Liver (tissue), 3 donors: ENCODE measurements around the gene TNS1.

Source experiments
- ATF3 ChIP-seq: IDR thresholded peaks from 2 replicates; pipeline ENCODE4 v1.6.1; 2016; ENCODE audit warnings: antibody characterized with exemption
- CTCF ChIP-seq: fragments of 150-350 bp; IDR thresholded peaks from 2 replicates; pipeline ENCODE4 v1.5.1; 2017; ENCODE audit warnings: improper control_type of control experiment, low read depth, low read length; ENCODE audit not compliant: missing input control
- GABPA ChIP-seq, 2 donors: IDR thresholded peaks in 1 of 2; conservative IDR thresholded peaks in 1 of 2; 2 replicates each; pipeline ENCODE4 v1.6.1; 2016; ENCODE audit warnings: antibody characterized with exemption in 2 of 2, mild to moderate bottlenecking in 1 of 2, moderate library complexity in 1 of 2
- HNF4G ChIP-seq: IDR thresholded peaks from 2 replicates; pipeline ENCODE4 v1.6.1; 2016; ENCODE audit warnings: antibody characterized with exemption
- JUND ChIP-seq, 2 donors: IDR thresholded peaks; 2 replicates each; pipeline ENCODE4 v1.6.1; 2016; ENCODE audit warnings: antibody characterized with exemption in 2 of 2
- RAD21 ChIP-seq, 2 donors: IDR thresholded peaks; 2 replicates each; pipeline ENCODE4 v1.6.1; 2016; ENCODE audit warnings: antibody characterized with exemption in 2 of 2, mild to moderate bottlenecking in 2 of 2
- REST ChIP-seq: IDR thresholded peaks from 2 replicates; pipeline ENCODE4 v1.6.1; 2016; ENCODE audit warnings: antibody characterized with exemption, mild to moderate bottlenecking
- TAF1 ChIP-seq: conservative IDR thresholded peaks from 2 replicates; pipeline ENCODE4 v1.6.1; 2016; ENCODE audit warnings: antibody characterized with exemption, mild to moderate bottlenecking
- ZBTB33 ChIP-seq: IDR thresholded peaks from 2 replicates; pipeline ENCODE4 v1.6.1; 2016; ENCODE audit warnings: antibody characterized with exemption
- donor health status: healthy.
- donor health status: healthy.

- no peak for TF ChIP-seq CTCF
- TF ChIP-seq ATF3: no peak
- TF ChIP-seq REST: no peak
- no peak for TF ChIP-seq HNF4G
- TF ChIP-seq GABPA (IDR thresholded peaks at IDR 0.05 in 1 of 2, conservative IDR thresholded peaks at IDR 0.05 in 1 of 2): no peak
- TF ChIP-seq ZBTB33: no peak
- no peak for TF ChIP-seq TAF1
- no peak for TF ChIP-seq JUND (IDR thresholded peaks at IDR 0.05)
- TF ChIP-seq RAD21 (IDR thresholded peaks at IDR 0.05): no peak
Measured at GRCh38 chr2:217889656-217890055, 113.1 kb downstream of the TNS1 start.
